Fibroblast of the aortic adventitia (primary cell): ENCODE measurements around the gene CHMP4B. TPM values are rescaled to one million over a fixed set of nuclear protein-coding genes. Genes with fewer than 3 reads are reported as not detected.

ENCODE experiments used
- DNase-seq: peaks from one replicate; pipeline ENCODE4 v3.0.0-alpha.2; 2010; ENCODE audit warnings: low read depth
- H3K4me3 ChIP-seq: 2 replicates; pipeline ENCODE4 v1.5.1; 2011; ENCODE audit warnings: low read depth, mild to moderate bottlenecking, control low read depth, low read length, moderate library complexity
- CTCF ChIP-seq: IDR thresholded peaks from 2 replicates; pipeline ENCODE4 v1.5.1; 2011; ENCODE audit warnings: mild to moderate bottlenecking, low read length, control low read depth, inconsistent platforms; ENCODE audit not compliant: insufficient read depth
- total RNA-seq: library from RNA; depleted of rRNA; stranded (reverse); fragments of >200 nt; gene quantifications from 2 replicates; pipeline ENCODE4 v1.2.3, GENCODE V29; 2012; ENCODE audit warnings: low replicate concordance

CHMP4B gene
- total RNA-seq, 1 donor = 54.8 TPM

- TF ChIP-seq CTCF = no peak
- DNase-seq = no peak
- H3K4me3 ChIP-seq = no peak overlapping the region
Measured at GRCh38 chr20:33769043-33769442, 42.1 kb upstream of the CHMP4B start.

GRCh38 chr20:33770005-33770404, 41.1 kb upstream of the CHMP4B start:
- no peak overlapping the region for H3K4me3 ChIP-seq
- TF ChIP-seq CTCF = no peak
- DNase-seq = no peak

DNA sequence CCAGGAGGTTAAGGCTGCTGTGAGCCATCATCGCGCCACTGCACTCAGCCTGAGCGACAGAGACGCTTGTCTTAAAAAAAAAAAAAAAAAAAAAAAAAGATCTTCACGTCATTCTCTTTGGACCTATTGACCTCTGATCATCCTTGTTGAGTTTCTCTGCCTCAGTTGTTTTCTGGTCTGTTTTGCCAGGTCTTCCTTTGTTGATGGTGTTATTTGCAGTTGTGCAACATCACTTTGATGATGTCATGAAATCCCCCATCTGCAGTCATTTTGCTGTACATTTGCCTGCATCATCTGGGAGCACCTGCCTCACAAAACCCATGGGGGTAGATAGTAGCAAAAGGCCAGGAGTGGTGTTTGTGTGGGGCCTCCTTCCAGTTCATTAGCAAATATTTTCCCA, 39.2 kb upstream of the CHMP4B start:
- no peak overlapping the region for H3K4me3 ChIP-seq
- DNase-seq = no peak
- no peak for TF ChIP-seq CTCF

GRCh38 chr20:33772439-33772838, 38.7 kb upstream of the CHMP4B start:
- TF ChIP-seq CTCF = no peak
- DNase-seq = no peak
- no peak overlapping the region for H3K4me3 ChIP-seq

GRCh38 chr20:33773412-33774089, 37.6 kb upstream of the CHMP4B start:
- no peak for DNase-seq
- H3K4me3 ChIP-seq = no peak overlapping the region
- no peak for TF ChIP-seq CTCF

DNA sequence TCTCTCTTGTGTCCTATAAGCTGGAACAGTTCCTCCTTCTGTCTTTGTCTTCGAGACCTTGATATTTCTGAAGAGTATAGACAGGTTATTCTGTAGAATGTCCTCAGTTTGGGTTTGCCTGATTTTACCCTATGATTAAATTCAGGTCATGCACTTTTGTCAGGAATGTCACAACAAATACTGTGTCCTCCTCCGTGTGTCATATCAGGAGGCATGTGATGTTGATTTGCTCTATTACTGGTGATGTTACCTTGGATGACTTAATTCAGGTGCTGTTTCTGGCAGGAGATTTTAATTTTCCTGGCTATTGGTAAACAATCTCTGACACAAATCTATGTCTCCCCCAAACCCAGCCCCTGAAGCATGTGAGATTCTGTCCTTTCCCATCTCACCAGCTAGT, 33.3 kb upstream of the CHMP4B start:
- DNase-seq = no peak
- no peak for TF ChIP-seq CTCF
- H3K4me3 ChIP-seq = no peak overlapping the region

- TF ChIP-seq CTCF = no peak
- no peak for DNase-seq
- H3K4me3 ChIP-seq = no peak overlapping the region
Measured at GRCh38 chr20:33781133-33781532, 30.0 kb upstream of the CHMP4B start.
